Smooth muscle cell (in vitro differentiated cells): Measurements from ENCODE around the gene BOLA2B. TPM values are rescaled to one million over a fixed set of nuclear protein-coding genes. Genes with fewer than 3 reads are reported as not detected.
"Not testable (repeated sequence)": the region's sequence is repeated elsewhere in the genome, so short reads cannot be mapped to it uniquely, and the experiment has no call there.

Source experiments
- DNase-seq: peaks from one replicate; lab custom pipeline; 2025; ENCODE audit not compliant: unreplicated experiment; lab: John Stamatoyannopoulos, UW
- H2AFZ ChIP-seq: fragments of 200-600 bp; sonication (generic); 2 replicates; pipeline ENCODE4 v1.6.0; 2016; ENCODE audit warnings: antibody characterized with exemption, low read depth, mild to moderate bottlenecking
- H3F3A ChIP-seq: fragments of 200-600 bp; sonication (generic); 2 replicates; pipeline ENCODE4 v1.6.0; 2017; ENCODE audit warnings: antibody characterized with exemption, low read depth
- H3K27ac ChIP-seq: fragments of 200-600 bp; sonication (generic); 2 replicates; pipeline ENCODE4 v1.5.1; 2016; ENCODE audit warnings: low read depth, mild to moderate bottlenecking
- H3K27me3 ChIP-seq: fragments of 200-600 bp; sonication (generic); 2 replicates; pipeline ENCODE4 v1.6.1; 2016; ENCODE audit warnings: low read depth, mild to moderate bottlenecking
- H3K36me3 ChIP-seq: fragments of 200-600 bp; sonication (generic); 2 replicates; pipeline ENCODE4 v1.5.1; 2016; ENCODE audit warnings: low read depth
- H3K4me1 ChIP-seq: fragments of 200-600 bp; sonication (generic); 2 replicates; pipeline ENCODE4 v1.5.1; 2016; ENCODE audit warnings: low read depth
- H3K4me2 ChIP-seq: fragments of 200-600 bp; sonication (generic); 2 replicates; pipeline ENCODE4 v1.6.0; 2016; ENCODE audit warnings: mild to moderate bottlenecking
- H3K4me3 ChIP-seq: fragments of 200-600 bp; sonication (generic); 2 replicates; pipeline ENCODE4 v1.5.1; 2016; ENCODE audit warnings: mild to moderate bottlenecking
- H3K79me2 ChIP-seq: fragments of 200-600 bp; sonication (generic); 2 replicates; pipeline ENCODE4 v1.6.0; 2016; ENCODE audit warnings: low read depth, mild to moderate bottlenecking
- H3K9ac ChIP-seq: fragments of 200-600 bp; sonication (generic); 2 replicates; pipeline ENCODE4 v1.6.0; 2016; ENCODE audit warnings: low read depth
- H3K9me3 ChIP-seq: fragments of 200-600 bp; sonication (generic); replicated peaks from 2 replicates; pipeline ENCODE4 v1.5.1; 2016; ENCODE audit warnings: low read depth
- H4K20me1 ChIP-seq: fragments of 200-600 bp; sonication (generic); 2 replicates; pipeline ENCODE4 v1.6.0; 2016; ENCODE audit warnings: low read depth
- CTCF ChIP-seq: fragments of 200-600 bp; sonication (generic); IDR thresholded peaks from 2 replicates; pipeline ENCODE4 v1.5.1; 2017; ENCODE audit warnings: borderline replicate concordance, mild to moderate bottlenecking, antibody characterized with exemption; ENCODE audit not compliant: insufficient read depth, poor library complexity, severe bottlenecking
- WGBS: methylation state at CpG from one replicate; pipeline ENCODE4 v1.1.7; 2016; ENCODE audit warnings: low lambda C conversion rate; 5-methylcytosine and 5-hydroxymethylcytosine counted together
- polyA plus RNA-seq: library from polyadenylated mRNA; unstranded; fragments of >200 nt; fragmentation: Nextera tagmentation; extraction: Ambion mirVana; gene quantifications from 2 replicates; pipeline ENCODE4 v1.2.1, GENCODE V29; 2016
- total RNA-seq: library from RNA; depleted of rRNA; stranded (reverse); fragments of >200 nt; gene quantifications from 2 replicates; pipeline ENCODE4 v1.2.3, GENCODE V29; 2014

Gene BOLA2B
- total and polyA plus RNA-seq, 2 experiments from 2014 or later = 148 to 338 TPM

GRCh38 chr16:30199049-30199448 is 5.6 kb upstream of the BOLA2B start, which contains the start of gene SULT1A3:
SULT1A3 (plus strand) TSS chr16:30199255; CDS start chr16:30200729, 1,474 bp downstream.
- not testable (repeated sequence) for H3K79me2 ChIP-seq, H3K27ac ChIP-seq, H3K4me2 ChIP-seq, H3K9me3 ChIP-seq, H2AFZ ChIP-seq, DNase-seq, H3K27me3 ChIP-seq, H3F3A ChIP-seq, H3K36me3 ChIP-seq, H3K4me1 ChIP-seq, H3K9ac ChIP-seq, H3K4me3 ChIP-seq, H4K20me1 ChIP-seq
- WGBS = no CpG with 5 or more reads among the region's 3 CpGs

GRCh38 chr16:30197001-30197400 is 3.5 kb upstream of the BOLA2B start:
- not testable (repeated sequence) for H3F3A ChIP-seq, H3K4me1 ChIP-seq, H3K9me3 ChIP-seq, H3K79me2 ChIP-seq, H3K9ac ChIP-seq, H3K27me3 ChIP-seq, H3K27ac ChIP-seq, H2AFZ ChIP-seq, H3K36me3 ChIP-seq, DNase-seq, H4K20me1 ChIP-seq, H3K4me3 ChIP-seq, H3K4me2 ChIP-seq
- 73% methylated on average over 1 of the region's 2 CpGs for WGBS

GRCh38 chr16:30194172-30194925 is 883 bp upstream of the BOLA2B start:
- not testable (repeated sequence) for H4K20me1 ChIP-seq, H2AFZ ChIP-seq, H3K9ac ChIP-seq, H3K79me2 ChIP-seq, H3K9me3 ChIP-seq, DNase-seq, H3K27me3 ChIP-seq, H3K4me1 ChIP-seq, H3K36me3 ChIP-seq, H3F3A ChIP-seq, H3K27ac ChIP-seq
- Histone ChIP-seq H3K4me2 (peak overlapping the region; percentile 83), H3K4me3 (peak overlapping the region; percentile 47)
- 10% methylated on average over 17 of the region's 60 CpGs for WGBS

GRCh38 chr16:30193098-30193497 is 368 bp downstream of the BOLA2B start:
- not testable (repeated sequence) for H3K4me3 ChIP-seq, H3K4me1 ChIP-seq, H3K27ac ChIP-seq, H3K27me3 ChIP-seq, H2AFZ ChIP-seq, H4K20me1 ChIP-seq, H3K9me3 ChIP-seq, H3K4me2 ChIP-seq, DNase-seq, H3K79me2 ChIP-seq, H3K36me3 ChIP-seq, H3F3A ChIP-seq, H3K9ac ChIP-seq
- no CpG with 5 or more reads among the region's 21 CpGs for WGBS

- WGBS = 98% methylated on average over 6 of the region's 12 CpGs
- H3K4me1 ChIP-seq, H3K27me3 ChIP-seq, H3F3A ChIP-seq, H4K20me1 ChIP-seq, H3K4me2 ChIP-seq, H3K4me3 ChIP-seq, H3K79me2 ChIP-seq, H2AFZ ChIP-seq, H3K36me3 ChIP-seq, DNase-seq, H3K9me3 ChIP-seq, H3K27ac ChIP-seq, H3K9ac ChIP-seq: not testable (repeated sequence)
Observed at GRCh38 chr16:30191158-30191557, 2.3 kb downstream of the BOLA2B start.

GRCh38 chr16:30187971-30188561 is 5.4 kb downstream of the BOLA2B start:
- H3K79me2 ChIP-seq = no peaks in the 10 kb centered on the region
- no peaks in the 10 kb centered on the region for H4K20me1 ChIP-seq
- H3F3A ChIP-seq = no peaks in the 10 kb centered on the region
- H2AFZ ChIP-seq = no peak overlapping the region
- no peak overlapping the region for H3K9ac ChIP-seq
- TF ChIP-seq CTCF = no peak
- H3K4me1 ChIP-seq = no peaks in the 10 kb centered on the region
- WGBS = 96% methylated on average over 19 of the region's 23 CpGs
- H3K9me3 ChIP-seq = no peaks in the 10 kb centered on the region
- H3K4me2 ChIP-seq = no peak overlapping the region
- no peak overlapping the region for H3K27ac ChIP-seq
- no peak for DNase-seq
- no peaks in the 10 kb centered on the region for H3K27me3 ChIP-seq
- no peak overlapping the region for H3K4me3 ChIP-seq
- no peaks in the 10 kb centered on the region for H3K36me3 ChIP-seq
